Spleen (tissue), 11 donors: ENCODE results near the gene PRRG1. TPM values are rescaled to one million over a fixed set of nuclear protein-coding genes. Genes with fewer than 3 reads are reported as not detected.
"Not testable (repeated sequence)": the region's sequence is repeated elsewhere in the genome, so short reads cannot be mapped to it uniquely, and the experiment has no call there.

Experiments
- DNase-seq: peaks from one replicate; pipeline ENCODE4 v3.0.0-alpha.2; 2020
- H3K27ac ChIP-seq, 8 donors: fragments of 200-600 bp; sonication (generic) in 7 of 8; 1 replicate in 4 of 8; 2 replicates in 4 of 8; pipeline versions ENCODE4 v1.5.0 to v1.8.0; 2016 to 2021; ENCODE audit warnings: inconsistent platforms in 4 of 8, mild to moderate bottlenecking in 4 of 8, moderate library complexity in 1 of 8
- H3K27me3 ChIP-seq, 7 donors: fragments of 200-600 bp; sonication (generic) in 6 of 7; replicated peaks in 1 of 7; 1 replicate in 4 of 7; 2 replicates in 3 of 7; pipeline versions ENCODE4 v1.5.0 to v1.8.0; 2016 to 2021; ENCODE audit warnings: inconsistent platforms in 3 of 7, mild to moderate bottlenecking in 1 of 7
- H3K36me3 ChIP-seq, 6 donors: fragments of 200-600 bp; sonication (generic) in 5 of 6; 1 replicate in 4 of 6; 2 replicates in 2 of 6; pipeline versions ENCODE4 v1.5.0 to v1.8.0; 2016 to 2021; ENCODE audit warnings: inconsistent platforms in 2 of 6
- H3K4me1 ChIP-seq, 6 donors: fragments of 200-600 bp; sonication (generic) in 5 of 6; 1 replicate in 3 of 6; 2 replicates in 3 of 6; pipeline versions ENCODE4 v1.5.0 to v1.8.0; 2016 to 2021; ENCODE audit warnings: inconsistent platforms in 3 of 6
- H3K4me3 ChIP-seq, 8 donors: fragments of 200-600 bp; sonication (generic) in 7 of 8; 1 replicate in 4 of 8; 2 replicates in 4 of 8; pipeline versions ENCODE4 v1.5.0 to v1.8.0; 2016 to 2021; ENCODE audit warnings: inconsistent platforms in 4 of 8, mild to moderate bottlenecking in 4 of 8, moderate library complexity in 2 of 8
- H3K9me3 ChIP-seq, 8 donors: fragments of 200-600 bp; sonication (generic) in 7 of 8; 1 replicate in 4 of 8; 2 replicates in 4 of 8; pipeline versions ENCODE4 v1.5.0 to v1.8.0; 2016 to 2021; ENCODE audit warnings: inconsistent platforms in 4 of 8
- CTCF ChIP-seq, 11 experiments: fragments of 200-600 bp in 7 of 11; fragments of 450-650 bp in 4 of 11; sonication (generic) in 4 of 11; IDR thresholded peaks in 8 of 11; conservative IDR thresholded peaks in 3 of 11; 1 replicate in 7 of 11; 2 replicates in 4 of 11; pipeline versions ENCODE4 v1.4.0 to v1.8.0; 2016 to 2021; ENCODE audit warnings: antibody characterized with exemption in 11 of 11, inconsistent platforms in 4 of 11, mild to moderate bottlenecking in 1 of 11
- POLR2A ChIP-seq, 3 donors: fragments of 450-650 bp; IDR thresholded peaks; one replicate each; pipeline ENCODE4 v1.5.1; 2017; ENCODE audit warnings: antibody characterized with exemption in 3 of 3, mild to moderate bottlenecking in 1 of 3
- POLR2AphosphoS5 ChIP-seq, 3 donors: sonication (generic); formaldehyde crosslinking; IDR thresholded peaks; one replicate each; pipeline ENCODE4 v1.5.1; 2017; ENCODE audit warnings: antibody characterized with exemption in 3 of 3
- WGBS, 5 donors: extraction: QIAGEN DNeasy Blood & Tissue Kit in 3 of 5; methylation state at CpG; one replicate each; pipeline versions ENCODE4 v1.1.5 to v1.1.7; 2013 to 2018; 5-methylcytosine and 5-hydroxymethylcytosine counted together
- intact Hi-C: fragments of 100-400 bp; cut with DNase I; formaldehyde crosslinking; loops from one replicate; pipeline ENCODE4 v1.15.0; 2023; ENCODE audit warnings: low total_unique reads
- polyA plus RNA-seq, 3 donors: library from polyadenylated mRNA; stranded (reverse); fragments of 200-250 nt; gene quantifications; one replicate each; pipeline ENCODE4 v1.2.1, GENCODE V29; 2013
- total RNA-seq, 7 donors: library from RNA; depleted of rRNA in 3 of 7; stranded (reverse); fragments of >200 nt in 3 of 7; fragmentation: NEBNext Ultra II Directional in 4 of 7; extraction: Animal tissue kit (Norgen Biotek cat#: 25700) in 4 of 7; gene quantifications; one replicate each; pipeline versions ENCODE4 v1.1.0 to v1.2.1, GENCODE V29; 2016 to 2021
- donor health status: healthy with polysubstance abuse.
- donor health status: DM: no; HTN: no; CAD: no; lungs with moderate emphysema.
- donor health status: DM: no; HTN: no; CAD: no.
- donor health status: Bipolar disorder and iron deficiency.
- donor health status: healthy.
- donor health status: DM: no; HTN: no; CAD: no.
- donor health status: DM: yes; HTN: yes; CAD: no.

Gene PRRG1
- total and polyA plus RNA-seq, 10 donors, result 0.41 to 12.0 (median 5.6) TPM

- Histone ChIP-seq H3K4me1 (no peaks in the 10 kb centered on the region), H3K9me3 (no peaks in the 10 kb centered on the region), H3K4me3 (no peak overlapping the region), H3K27me3 (no peaks in the 10 kb centered on the region), H3K36me3 (no peaks in the 10 kb centered on the region), H3K27ac (no peak overlapping the region)
- WGBS, 5 donors, result 47 to 77% (median 53%) methylated on average over 2 of the region's 2 CpGs
- no peak for DNase-seq
- no peak for TF ChIP-seq CTCF (IDR thresholded peaks at IDR 0.05 in 8 of 11, conservative IDR thresholded peaks at IDR 0.05 in 3 of 11)
- TF ChIP-seq POLR2A (IDR thresholded peaks at IDR 0.05), result no peak
- TF ChIP-seq POLR2AphosphoS5 (IDR thresholded peaks at IDR 0.05), result no peak
- intact Hi-C loops, result no loop called here
Measured at GRCh38 chrX:37454537-37455285, 105.5 kb downstream of the PRRG1 start.

GRCh38 chrX:37455381-37455780 is 106.2 kb downstream of the PRRG1 start:
- intact Hi-C loops, result no loop called here
- no peak for DNase-seq
- Histone ChIP-seq H3K36me3 (no peaks in the 10 kb centered on the region), H3K4me3 (no peak overlapping the region), H3K27ac (no peak overlapping the region), H3K27me3 (no peaks in the 10 kb centered on the region), H3K9me3 (no peaks in the 10 kb centered on the region), H3K4me1 (no peaks in the 10 kb centered on the region)
- TF ChIP-seq CTCF (IDR thresholded peaks at IDR 0.05 in 8 of 11, conservative IDR thresholded peaks at IDR 0.05 in 3 of 11) (no peak), POLR2A (IDR thresholded peaks at IDR 0.05) (no peak), POLR2AphosphoS5 (IDR thresholded peaks at IDR 0.05) (no peak)
- WGBS, 5 donors, result 57 to 96% (median 71%) methylated on average over 1 of the region's 1 CpG

- H3K36me3 ChIP-seq, H3K4me1 ChIP-seq, DNase-seq, intact Hi-C loops, H3K9me3 ChIP-seq, H3K27ac ChIP-seq, H3K27me3 ChIP-seq, H3K4me3 ChIP-seq: not testable (repeated sequence)
- WGBS, 5 donors, result 88 to 98% (median 93%) methylated on average over 4 to 5 of the region's 5 CpGs
Measured at GRCh38 chrX:37460285-37460684, 111.1 kb downstream of the PRRG1 start.

GRCh38 chrX:37462346-37462745 is 113.2 kb downstream of the PRRG1 start:
- TF ChIP-seq CTCF (IDR thresholded peaks at IDR 0.05 in 8 of 11, conservative IDR thresholded peaks at IDR 0.05 in 3 of 11), result no peak
- WGBS, 5 donors, result 64 to 100% (median 84%) methylated on average over 2 of the region's 2 CpGs
- DNase-seq, result no peak
- Histone ChIP-seq H3K9me3 (no peaks in the 10 kb centered on the region), H3K36me3 (no peaks in the 10 kb centered on the region), H3K27ac (no peak overlapping the region), H3K4me3 (no peak overlapping the region), H3K27me3 (peaks cover 0 to 7% (median 0%) of the 10 kb centered on the region in 7 donors), H3K4me1 (no peaks in the 10 kb centered on the region)
- intact Hi-C loops, result no loop called here
